Stimulated activated CD4-positive, alpha-beta T cell treated with anti-CD3 and anti-CD28 coated beads, Interleukin-1b, Interleukin-23, amount 100 ng/mL, for 48 hours (primary cell): Measurements from ENCODE around the gene GNAL.
"Not testable (repeated sequence)": the region's sequence is repeated elsewhere in the genome, so short reads cannot be mapped to it uniquely, and the experiment has no call there.

Experiments used
- DNase-seq: peaks from one replicate; pipeline ENCODE4 v3.0.0-alpha.2; 2020

GNAL gene

GRCh38 chr18:11669948-11670275 is 19.2 kb upstream of the GNAL start:
- DNase-seq: no peak

GRCh38 chr18:11671156-11671555 is 17.9 kb upstream of the GNAL start:
- DNase-seq: no peak

- DNase-seq: no peak
These were observed 16.9 kb upstream of the GNAL start for GRCh38 chr18:11672198-11672597.

GRCh38 chr18:11672846-11673454 is 16.1 kb upstream of the GNAL start:
- no peak for DNase-seq

- no peak for DNase-seq
These were observed 15.5 kb upstream of the GNAL start for GRCh38 chr18:11673560-11673959.

GRCh38 chr18:11674119-11674518 is 14.9 kb upstream of the GNAL start:
- no peak for DNase-seq

- DNase-seq: no peak
These were observed 12.7 kb upstream of the GNAL start for GRCh38 chr18:11676386-11676785.

GRCh38 chr18:11676867-11677266 is 12.2 kb upstream of the GNAL start:
- DNase-seq: no peak

- DNase-seq: no peak
These were observed 10.9 kb upstream of the GNAL start for GRCh38 chr18:11678211-11678610.

- DNase-seq: no peak
These were observed 853 bp downstream of the GNAL start for GRCh38 chr18:11689669-11690565.

GRCh38 chr18:11690660-11691059 is 1.6 kb downstream of the GNAL start:
- not testable (repeated sequence) for DNase-seq

GRCh38 chr18:11695736-11696135 is 6.7 kb downstream of the GNAL start:
- no peak for DNase-seq

GRCh38 chr18:11696451-11696850 is 7.4 kb downstream of the GNAL start:
- no peak for DNase-seq

- DNase-seq: no peak
These were observed 11.8 kb downstream of the GNAL start for GRCh38 chr18:11700876-11701275.

- DNase-seq: no peak
These were observed 21.5 kb downstream of the GNAL start for GRCh38 chr18:11710578-11710977.

GRCh38 chr18:11713756-11714155 is 24.7 kb downstream of the GNAL start:
- DNase-seq: no peak

GRCh38 chr18:11714244-11714918 is 25.3 kb downstream of the GNAL start:
- DNase-seq: no peak

GRCh38 chr18:11716767-11717315 is 27.8 kb downstream of the GNAL start:
- DNase-seq: not testable (repeated sequence)

GRCh38 chr18:11719050-11719449 is 30.0 kb downstream of the GNAL start:
- no peak for DNase-seq

GRCh38 chr18:11719621-11720020 is 30.6 kb downstream of the GNAL start:
- DNase-seq: no peak

- DNase-seq: no peak
These were observed 32.7 kb downstream of the GNAL start for GRCh38 chr18:11721720-11722119.

GRCh38 chr18:11724781-11725180 is 35.7 kb downstream of the GNAL start:
- no peak for DNase-seq

- DNase-seq: no peak
These were observed 37.5 kb downstream of the GNAL start for GRCh38 chr18:11726556-11726955.

- no peak for DNase-seq
These were observed 39.2 kb downstream of the GNAL start for GRCh38 chr18:11728249-11728648.
